Measurements from ENCODE around the gene GALNT2. TPM values are rescaled to one million over a fixed set of nuclear protein-coding genes. Genes with fewer than 3 reads are reported as not detected.

Gene GALNT2
- total and polyA plus RNA-seq, 10 of the 15 experiments (the other 5 are each of a cell fraction or from before 2014, with no cell fraction given) = 0.52 to 27.7 (median 16.3) TPM

DNA sequence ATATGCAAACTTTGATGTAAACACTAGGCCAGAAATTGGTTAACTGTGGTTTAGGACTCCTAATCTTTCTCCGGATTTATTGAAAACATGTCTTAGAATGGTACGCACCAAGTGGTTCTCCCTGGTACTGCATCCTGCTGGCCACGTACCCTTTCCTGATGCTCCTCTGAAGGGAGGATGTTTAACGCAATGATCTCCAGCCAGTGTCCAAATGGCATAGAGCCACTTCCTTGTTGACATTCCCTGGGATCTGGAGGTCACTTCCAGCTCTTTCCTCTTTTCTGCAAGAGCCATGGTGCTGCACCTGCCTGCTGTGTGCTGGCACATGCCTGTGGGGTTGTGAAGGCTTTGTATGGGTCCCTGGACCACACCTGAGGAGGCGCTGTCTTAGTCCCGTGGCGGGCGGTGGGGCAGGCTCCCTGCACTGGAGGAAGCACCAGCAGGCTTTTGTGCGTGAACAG, 53.9 kb downstream of the GALNT2 start:
- no peak overlapping the region for H3K9ac ChIP-seq (ENCODE audit: control insufficient read depth, insufficient read depth, low read length)
- 0 out of 2 replicates have a peak overlapping the region, but pooled peaks have one; percentile 2 for H3K27ac ChIP-seq (ENCODE audit: control insufficient read depth, insufficient read depth)
- no peak overlapping the region for H3K4me3 ChIP-seq
- no peak overlapping the region for H2AFZ ChIP-seq (ENCODE audit: control insufficient read depth, low read depth, low read length)
- peaks cover 34% of the 10 kb centered on the region for H3K79me2 ChIP-seq (ENCODE audit: control insufficient read depth, insufficient read depth, low read length)
- no peaks in the 10 kb centered on the region; the same call in 1 of the 2 replicates for H4K20me1 ChIP-seq (ENCODE audit: control insufficient read depth, insufficient read depth)
- ChIA-PET RAD21 (ENCODE audit: unreplicated experiment) (interaction anchor here (0.6 to 6.7 kb wide), 9 partner anchors 9 to 404 kb away, joined by 3 to 99 read pairs (median 4); no protein-coding TSS in a partner anchor), CTCF (interaction anchor here (0.6 to 6.6 kb wide), 11 partner anchors 8 to 1613 kb away, joined by 3 to 44 read pairs (median 5); no protein-coding TSS in a partner anchor), SMC1A (ENCODE audit: uncharacterized antibody, unreplicated experiment) (interaction anchor here (0.8 to 6.5 kb wide), 3 partner anchors 9 to 271 kb away, joined by 3 to 104 read pairs (median 44); no protein-coding TSS in a partner anchor), POLR2A (interaction anchor here (0.7 to 3.3 kb wide), 4 partner anchors 10 to 403 kb away, joined by 5 to 48 read pairs (median 7); no protein-coding TSS in a partner anchor)
- BruUV-seq (replicated peaks) = no TSS peak
- no peak for FAIRE-seq
- DNase-seq (ENCODE audit: low read depth, low spot score) = no peak
- H3K4me1 ChIP-seq (ENCODE audit: control insufficient read depth, insufficient read depth, low read length) = peaks cover 50% of the 10 kb centered on the region
- in situ Hi-C loops (cut with MboI) = loop anchor here (5.0 kb wide), 1 partner anchor 91 kb away; no protein-coding TSS in a partner anchor
- H3K27me3 ChIP-seq (replicated peaks in 1 of 2; ENCODE audit: control insufficient read depth in 2 of 2, insufficient read depth in 2 of 2, low read length in 1 of 2) = no peaks in the 10 kb centered on the region
- no peaks in the 10 kb centered on the region for H3K9me3 ChIP-seq (replicated peaks; ENCODE audit: control insufficient read depth, insufficient read depth, low read length)
- no peak for ATAC-seq
- WGBS (ENCODE audit: insufficient coverage, insufficient replicate concordance, low lambda C conversion rate, missing lambda C conversion rate) = 45% methylated on average over 9 of the region's 9 CpGs
- H3K36me3 ChIP-seq (ENCODE audit: control insufficient read depth in 2 of 2, insufficient read depth in 2 of 2, low read length in 1 of 2) = peaks cover 0 to 2% of the 10 kb centered on the region in 2 experiments; a peak in 2 of 4 replicates
- intact Hi-C loops (cut with micrococcal nuclease; ENCODE audit: unreplicated experiment) = no loop called here
- TF ChIP-seq SMC3 (IDR thresholded peaks at IDR 0.05; ENCODE audit: borderline replicate concordance, low read length) = 0 out of 2 replicates have a peak, but pooled peaks have one; percentile 8
- TF ChIP-seq, protein P1, sequence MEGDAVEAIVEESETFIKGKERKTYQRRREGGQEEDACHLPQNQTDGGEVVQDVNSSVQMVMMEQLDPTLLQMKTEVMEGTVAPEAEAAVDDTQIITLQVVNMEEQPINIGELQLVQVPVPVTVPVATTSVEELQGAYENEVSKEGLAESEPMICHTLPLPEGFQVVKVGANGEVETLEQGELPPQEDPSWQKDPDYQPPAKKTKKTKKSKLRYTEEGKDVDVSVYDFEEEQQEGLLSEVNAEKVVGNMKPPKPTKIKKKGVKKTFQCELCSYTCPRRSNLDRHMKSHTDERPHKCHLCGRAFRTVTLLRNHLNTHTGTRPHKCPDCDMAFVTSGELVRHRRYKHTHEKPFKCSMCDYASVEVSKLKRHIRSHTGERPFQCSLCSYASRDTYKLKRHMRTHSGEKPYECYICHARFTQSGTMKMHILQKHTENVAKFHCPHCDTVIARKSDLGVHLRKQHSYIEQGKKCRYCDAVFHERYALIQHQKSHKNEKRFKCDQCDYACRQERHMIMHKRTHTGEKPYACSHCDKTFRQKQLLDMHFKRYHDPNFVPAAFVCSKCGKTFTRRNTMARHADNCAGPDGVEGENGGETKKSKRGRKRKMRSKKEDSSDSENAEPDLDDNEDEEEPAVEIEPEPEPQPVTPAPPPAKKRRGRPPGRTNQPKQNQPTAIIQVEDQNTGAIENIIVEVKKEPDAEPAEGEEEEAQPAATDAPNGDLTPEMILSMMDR (IDR thresholded peaks at IDR 0.05 in 2 of 3, conservative IDR thresholded peaks at IDR 0.05 in 1 of 3; ENCODE audit: control insufficient read depth in 2 of 3, extremely low read depth in 1 of 3, insufficient read depth in 1 of 3, low read depth in 3 of 3, low read length in 3 of 3) = peak; percentile 39 to 74 (median 73); a peak in 5 of 6 replicates
- TF ChIP-seq CREM (IDR thresholded peaks at IDR 0.05; ENCODE audit: low read depth) = no peak
- TF ChIP-seq REST (IDR thresholded peaks at IDR 0.05; ENCODE audit: low read depth, low read length) = no peak
- TF ChIP-seq ZNF24 (IDR thresholded peaks at IDR 0.05) = no peak
- TF ChIP-seq HSF1 (IDR thresholded peaks at IDR 0.05; ENCODE audit: low read depth, low read length) = no peak
- TF ChIP-seq IKZF1 (conservative IDR thresholded peaks at IDR 0.05) = 0 out of 2 replicates have a peak, but pooled peaks have one; percentile 16
- TF ChIP-seq RAD21 (IDR thresholded peaks at IDR 0.05; ENCODE audit: insufficient read depth, low read depth, low read length) = peak; percentile 50
- no peak for TF ChIP-seq GABPA (IDR thresholded peaks at IDR 0.05; ENCODE audit: low read depth)
- peak; percentile 24; the same call in 1 of the 2 replicates for TF ChIP-seq RUNX3 (IDR thresholded peaks at IDR 0.05; ENCODE audit: low read length)
- TF ChIP-seq NFYA (IDR thresholded peaks at IDR 0.05; ENCODE audit: borderline replicate concordance, low read depth, low read length) = no peak
- TF ChIP-seq GATAD2B (conservative IDR thresholded peaks at IDR 0.05; ENCODE audit: low read depth) = 0 out of 2 replicates have a peak, but pooled peaks have one; percentile 27
- H3K4me2 ChIP-seq (ENCODE audit: control insufficient read depth, insufficient read depth) = no peak overlapping the region
